ENCODE data around the gene SCNM1. TPM values are rescaled to one million over a fixed set of nuclear protein-coding genes. Genes with fewer than 3 reads are reported as not detected.
A peak's percentile ranks its signal among the peaks of the same experiment; 100 is the strongest.
"Not testable (repeated sequence)": the region's sequence is repeated elsewhere in the genome, so short reads cannot be mapped to it uniquely, and the experiment has no call there.

SCNM1 gene
- polyA plus RNA-seq, 1 donor (not counting 4 experiments of a cell fraction or from before 2014, with no cell fraction given): 26.2 TPM

DNA sequence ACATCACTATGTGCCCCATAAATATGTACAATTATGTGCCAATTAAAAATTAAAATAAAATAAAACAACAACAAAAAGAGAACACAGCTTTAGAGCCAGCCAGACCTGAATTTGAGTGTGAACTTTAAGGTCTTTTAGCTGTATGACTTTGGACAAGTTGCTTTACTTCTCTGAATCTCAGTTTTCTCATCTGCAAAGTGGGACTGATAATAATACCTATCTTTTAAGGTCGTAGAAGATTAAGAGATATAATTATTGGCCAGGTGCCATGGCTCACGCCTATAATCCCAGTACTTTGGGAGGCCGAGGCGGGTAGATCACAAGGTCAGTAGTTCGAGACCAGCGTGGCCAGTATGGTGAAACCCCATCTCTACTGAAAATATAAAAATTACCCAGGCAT lies 27.4 kb downstream of the SCNM1 start:
- FAIRE-seq (no peak), DNase-seq (ENCODE audit: low read depth, low spot score) (no peak)
- Histone ChIP-seq H4K20me1 (ENCODE audit: control insufficient read depth, extremely low read depth, insufficient read depth, low read length) (no peaks in the 10 kb centered on the region), H3K27me3 (ENCODE audit: control insufficient read depth, extremely low read depth, insufficient read depth, low read length) (no peaks in the 10 kb centered on the region), H3K27ac (ENCODE audit: control insufficient read depth, insufficient read depth, low read length) (no peak overlapping the region), H3K79me2 (ENCODE audit: control insufficient read depth, insufficient read depth, low read length) (peaks cover 17% of the 10 kb centered on the region), H2AFZ (ENCODE audit: control insufficient read depth, low read length) (no peak overlapping the region), H3K4me3 (ENCODE audit: control insufficient read depth in 2 of 3, extremely low read depth in 1 of 3, insufficient read depth in 2 of 3, low read depth in 1 of 3, low read length in 3 of 3) (no peak overlapping the region), H3K9ac (ENCODE audit: control insufficient read depth, extremely low read depth, insufficient read depth, low read length) (no peak overlapping the region), H3K9me1 (ENCODE audit: control insufficient read depth, extremely low read depth, insufficient read depth, low read length) (no peaks in the 10 kb centered on the region), H3K4me1 (ENCODE audit: control insufficient read depth, extremely low read depth, insufficient read depth, low read length) (peaks cover 32% of the 10 kb centered on the region), H3K36me3 (ENCODE audit: control insufficient read depth in 2 of 2, extremely low read depth in 1 of 2, insufficient read depth in 2 of 2, low read length in 2 of 2) (no peaks in the 10 kb centered on the region), H3K9me3 (ENCODE audit: control insufficient read depth, low read depth, low read length) (no peaks in the 10 kb centered on the region), H3K4me2 (ENCODE audit: control insufficient read depth, extremely low read depth, insufficient read depth, low read depth, low read length) (no peak overlapping the region)
- TF ChIP-seq CTCF (optimal IDR thresholded peaks at IDR 0.05 in 1 of 3, IDR thresholded peaks at IDR 0.05 in 1 of 3, conservative IDR thresholded peaks at IDR 0.05 in 1 of 3; ENCODE audit: extremely low read depth in 1 of 3, insufficient read depth in 2 of 3, low read length in 3 of 3) (no peak), EZH2 (IDR thresholded peaks at IDR 0.05; ENCODE audit: low read length) (no peak)
- dilution Hi-C loops (cut with MboI; ENCODE audit: extremely low pct_ligation_motif_present, low sequenced_read_pairs): no loop called here

DNA sequence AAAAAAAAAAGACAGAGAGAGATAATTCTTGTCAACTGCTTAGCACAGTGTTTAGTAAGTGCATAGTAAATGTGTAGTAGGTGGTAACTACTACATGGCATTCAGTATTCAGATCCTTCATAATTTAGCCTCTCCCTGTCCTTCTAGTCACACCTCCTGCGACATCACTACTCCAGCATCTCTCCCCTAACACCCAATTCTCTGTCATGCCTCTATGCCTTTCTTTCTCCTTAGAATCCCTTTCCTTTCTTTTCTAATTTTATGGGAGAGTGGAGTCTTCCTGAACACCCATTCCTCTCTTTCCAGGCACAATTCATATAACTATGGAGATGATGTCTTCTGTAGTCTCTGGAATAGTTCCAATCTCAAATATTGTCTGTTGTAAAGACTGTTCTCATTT lies 27.9 kb downstream of the SCNM1 start:
- DNase-seq (ENCODE audit: low read depth, low spot score) (no peak), FAIRE-seq (no peak)
- TF ChIP-seq EZH2 (IDR thresholded peaks at IDR 0.05; ENCODE audit: low read length) (no peak), CTCF (optimal IDR thresholded peaks at IDR 0.05 in 1 of 3, IDR thresholded peaks at IDR 0.05 in 1 of 3, conservative IDR thresholded peaks at IDR 0.05 in 1 of 3; ENCODE audit: extremely low read depth in 1 of 3, insufficient read depth in 2 of 3, low read length in 3 of 3) (no peak)
- no peaks in the 10 kb centered on the region for H3K9me1 ChIP-seq (ENCODE audit: control insufficient read depth, extremely low read depth, insufficient read depth, low read length)
- peak overlapping the region; percentile 94 for H3K27ac ChIP-seq (ENCODE audit: control insufficient read depth, insufficient read depth, low read length)
- H3K36me3 ChIP-seq (ENCODE audit: control insufficient read depth in 2 of 2, extremely low read depth in 1 of 2, insufficient read depth in 2 of 2, low read length in 2 of 2): no peaks in the 10 kb centered on the region
- H4K20me1 ChIP-seq (ENCODE audit: control insufficient read depth, extremely low read depth, insufficient read depth, low read length): no peaks in the 10 kb centered on the region
- no peak overlapping the region for H3K9ac ChIP-seq (ENCODE audit: control insufficient read depth, extremely low read depth, insufficient read depth, low read length)
- H3K4me2 ChIP-seq (ENCODE audit: control insufficient read depth, extremely low read depth, insufficient read depth, low read depth, low read length): peak overlapping the region; percentile 46
- no peak overlapping the region for H3K4me3 ChIP-seq (ENCODE audit: control insufficient read depth in 2 of 3, extremely low read depth in 1 of 3, insufficient read depth in 2 of 3, low read depth in 1 of 3, low read length in 3 of 3)
- no peaks in the 10 kb centered on the region for H3K9me3 ChIP-seq (ENCODE audit: control insufficient read depth, low read depth, low read length)
- dilution Hi-C loops (cut with MboI; ENCODE audit: extremely low pct_ligation_motif_present, low sequenced_read_pairs): no loop called here
- H3K79me2 ChIP-seq (ENCODE audit: control insufficient read depth, insufficient read depth, low read length): peaks cover 16% of the 10 kb centered on the region
- no peak overlapping the region for H2AFZ ChIP-seq (ENCODE audit: control insufficient read depth, low read length)
- H3K4me1 ChIP-seq (ENCODE audit: control insufficient read depth, extremely low read depth, insufficient read depth, low read length): peaks cover 27% of the 10 kb centered on the region
- H3K27me3 ChIP-seq (ENCODE audit: control insufficient read depth, extremely low read depth, insufficient read depth, low read length): no peaks in the 10 kb centered on the region

DNA sequence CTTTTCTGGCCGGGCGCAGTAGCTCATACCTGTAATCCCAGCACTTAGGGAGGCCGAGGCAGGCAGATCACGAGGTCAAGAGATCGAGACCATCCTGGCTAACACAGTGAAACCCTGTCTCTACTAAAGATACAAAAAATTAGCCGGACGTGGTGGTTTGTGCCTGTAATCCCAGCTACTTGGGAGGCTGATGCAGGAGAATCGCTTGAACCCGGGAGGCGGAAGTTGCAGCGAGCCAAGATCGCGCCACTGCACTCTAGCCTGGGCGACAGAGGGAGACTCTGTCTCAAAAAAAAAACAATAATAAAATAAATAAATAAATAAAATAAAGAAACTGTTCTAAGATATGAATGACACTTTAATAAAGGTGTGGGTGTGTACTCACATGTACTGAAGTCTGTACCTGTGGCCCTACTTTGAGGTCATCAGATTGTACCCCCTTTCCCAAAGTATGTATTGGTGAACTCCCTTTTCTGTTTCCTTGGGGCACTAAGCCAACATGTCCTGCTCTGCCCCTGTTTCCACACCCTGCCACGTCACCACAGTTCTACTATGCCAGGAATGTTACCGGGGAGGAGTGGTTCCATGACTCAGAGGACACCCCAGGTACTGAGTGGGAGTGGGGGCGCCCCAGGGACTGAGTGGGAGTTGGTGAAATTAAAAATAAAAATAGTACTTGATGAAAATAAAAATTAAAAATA lies 29.1 kb downstream of the SCNM1 start:
- Histone ChIP-seq H3K4me2 (ENCODE audit: control insufficient read depth, extremely low read depth, insufficient read depth, low read depth, low read length) (peak overlapping the region; percentile 46), H3K4me3 (ENCODE audit: control insufficient read depth in 2 of 3, extremely low read depth in 1 of 3, insufficient read depth in 2 of 3, low read depth in 1 of 3, low read length in 3 of 3) (peak overlapping the region; percentile 37 to 71 (median 56)), H3K79me2 (ENCODE audit: control insufficient read depth, insufficient read depth, low read length) (peaks cover 17% of the 10 kb centered on the region), H3K9ac (ENCODE audit: control insufficient read depth, extremely low read depth, insufficient read depth, low read length) (peak overlapping the region; percentile 81), H2AFZ (ENCODE audit: control insufficient read depth, low read length) (peak overlapping the region; percentile 17), H3K27ac (ENCODE audit: control insufficient read depth, insufficient read depth, low read length) (peak overlapping the region; percentile 94), H3K4me1 (ENCODE audit: control insufficient read depth, extremely low read depth, insufficient read depth, low read length) (peaks cover 23% of the 10 kb centered on the region)
- H3K9me3 ChIP-seq (ENCODE audit: control insufficient read depth, low read depth, low read length); H4K20me1 ChIP-seq (ENCODE audit: control insufficient read depth, extremely low read depth, insufficient read depth, low read length); dilution Hi-C loops (cut with MboI; ENCODE audit: extremely low pct_ligation_motif_present, low sequenced_read_pairs); H3K36me3 ChIP-seq (ENCODE audit: control insufficient read depth in 2 of 2, extremely low read depth in 1 of 2, insufficient read depth in 2 of 2, low read length in 2 of 2); H3K9me1 ChIP-seq (ENCODE audit: control insufficient read depth, extremely low read depth, insufficient read depth, low read length); H3K27me3 ChIP-seq (ENCODE audit: control insufficient read depth, extremely low read depth, insufficient read depth, low read length): not testable (repeated sequence)
- DNase-seq (ENCODE audit: low read depth, low spot score) (peak; percentile 94), FAIRE-seq (peak; percentile 73)
